Measurements from ENCODE around the gene ELAVL1. TPM values are rescaled to one million over a fixed set of nuclear protein-coding genes. Genes with fewer than 3 reads are reported as not detected.
A peak's percentile ranks its signal among the peaks of the same experiment; 100 is the strongest.
"Not testable (repeated sequence)": the region's sequence is repeated elsewhere in the genome, so short reads cannot be mapped to it uniquely, and the experiment has no call there.

Gene ELAVL1
- total and polyA plus RNA-seq, 10 donors = 13.5 to 66.7 (median 29.9) TPM

DNA sequence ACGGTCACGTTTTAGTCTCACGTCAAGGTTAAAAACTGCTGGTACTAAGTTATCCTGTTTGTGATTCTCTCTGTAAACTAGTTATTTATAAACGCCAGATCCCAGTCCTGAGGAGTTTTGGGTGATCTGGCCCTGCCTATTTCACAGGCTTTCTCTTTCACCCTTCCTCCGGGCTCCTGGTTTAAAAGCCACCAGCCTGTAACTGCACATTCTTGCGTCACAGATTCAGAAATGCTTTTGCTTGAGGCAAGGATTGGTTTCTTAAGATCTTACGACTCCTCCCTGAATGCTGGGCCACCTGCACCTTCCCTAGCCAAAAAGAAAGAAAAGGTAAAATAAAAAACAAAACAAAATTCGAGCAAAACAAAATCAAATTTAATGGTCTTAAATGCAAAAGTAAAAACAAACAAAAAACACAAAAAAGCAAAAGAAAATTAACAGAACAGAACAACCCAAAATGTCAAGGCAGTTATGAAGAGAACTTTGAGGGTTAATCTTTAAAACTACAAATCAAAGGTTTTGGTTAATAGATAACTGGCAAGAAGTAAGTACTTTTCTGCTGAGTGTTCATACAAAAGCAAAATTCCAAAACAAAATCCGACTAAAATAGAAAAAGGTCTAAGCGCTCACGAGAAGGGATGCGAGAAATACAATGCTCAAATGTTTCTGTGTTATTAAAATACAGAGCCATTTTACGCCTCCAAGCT is 43.4 kb downstream of the ELAVL1 start:
- WGBS, 5 donors = 84 to 93% (median 89%) methylated on average over 13 of the region's 13 CpGs
- no peaks in the 10 kb centered on the region for H3K9me3 ChIP-seq
- no peaks in the 10 kb centered on the region for H3K27me3 ChIP-seq (replicated peaks in 1 of 7)
- DNase-seq = no peak
- no peak overlapping the region for H3K4me3 ChIP-seq
- H3K4me1 ChIP-seq = peaks cover 0 to 7% (median 0%) of the 10 kb centered on the region in 6 donors
- intact Hi-C loops (cut with DNase I; ENCODE audit: low total_unique reads) = no loop called here
- H3K27ac ChIP-seq = no peak overlapping the region
- TF ChIP-seq POLR2AphosphoS5 (IDR thresholded peaks at IDR 0.05) = no peak
- no peak for TF ChIP-seq CTCF (IDR thresholded peaks at IDR 0.05 in 8 of 11, conservative IDR thresholded peaks at IDR 0.05 in 3 of 11)
- no peak for TF ChIP-seq POLR2A (IDR thresholded peaks at IDR 0.05)
- H3K36me3 ChIP-seq = peaks cover 5 to 92% (median 65%) of the 10 kb centered on the region in 6 donors

- H3K36me3 ChIP-seq = peaks cover 5 to 87% (median 55%) of the 10 kb centered on the region in 6 donors
- H3K4me3 ChIP-seq; H3K4me1 ChIP-seq; H3K27ac ChIP-seq; H3K9me3 ChIP-seq; intact Hi-C loops (cut with DNase I; ENCODE audit: low total_unique reads); H3K27me3 ChIP-seq (replicated peaks in 1 of 7); DNase-seq: not testable (repeated sequence)
- WGBS, 5 donors = 91 to 96% (median 93%) methylated on average over 4 of the region's 4 CpGs
Measured at GRCh38 chr19:7961082-7961481, 44.4 kb downstream of the ELAVL1 start.

DNA sequence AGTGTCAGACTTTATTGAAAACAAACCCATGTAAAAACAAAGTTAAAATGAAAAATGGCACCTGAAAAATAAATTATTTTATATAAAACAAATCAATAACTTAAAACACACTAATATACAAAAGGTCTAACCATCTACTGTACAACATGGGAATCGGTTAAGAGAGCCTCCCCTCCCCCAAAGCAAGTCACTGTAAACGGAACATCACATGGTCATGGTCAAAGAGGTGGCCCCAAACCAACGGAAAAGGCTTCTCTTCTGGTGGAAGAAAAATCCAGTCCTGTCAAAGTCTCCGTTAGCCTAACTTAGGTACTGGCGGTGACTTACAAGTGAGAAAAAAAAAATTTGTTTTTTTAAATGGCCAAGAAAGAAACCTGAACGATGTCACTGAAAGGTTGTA is 46.2 kb downstream of the ELAVL1 start:
- Histone ChIP-seq H3K27me3 (replicated peaks in 1 of 7) (no peaks in the 10 kb centered on the region), H3K4me3 (no peak overlapping the region), H3K27ac (no peak overlapping the region), H3K9me3 (no peaks in the 10 kb centered on the region), H3K36me3 (peaks cover 5 to 68% (median 37%) of the 10 kb centered on the region in 6 donors), H3K4me1 (no peaks in the 10 kb centered on the region)
- TF ChIP-seq POLR2A (IDR thresholded peaks at IDR 0.05) = no peak
- 30 to 39% (median 33%) methylated on average over 6 of the region's 6 CpGs for WGBS, 5 donors
- intact Hi-C loops (cut with DNase I; ENCODE audit: low total_unique reads) = no loop called here
- no peak for DNase-seq

DNA sequence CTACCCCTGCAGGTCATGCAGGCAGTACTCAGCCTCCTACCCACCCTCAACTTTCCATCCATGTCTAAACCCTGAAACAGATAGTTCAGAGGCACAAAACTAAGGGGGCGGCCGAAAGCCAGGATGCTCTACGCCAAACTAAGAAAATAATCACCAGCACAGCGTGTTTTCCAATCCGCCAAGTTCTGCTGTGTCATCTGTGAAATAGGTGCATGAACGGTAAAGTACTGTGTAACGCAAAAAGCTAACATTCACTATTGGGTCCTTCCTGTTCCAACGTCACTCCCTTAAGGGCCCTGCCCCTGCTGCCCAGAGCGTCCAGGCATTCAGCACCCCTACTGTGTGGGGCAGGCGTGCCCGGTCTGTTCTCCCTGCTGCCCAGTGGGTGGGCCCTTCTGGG is 49.7 kb downstream of the ELAVL1 start:
- WGBS, 5 donors = 82 to 93% (median 85%) methylated on average over 11 of the region's 11 CpGs
- Histone ChIP-seq H3K27me3 (replicated peaks in 1 of 7) (no peaks in the 10 kb centered on the region), H3K36me3 (peaks cover 0 to 33% (median 8%) of the 10 kb centered on the region in 6 donors), H3K4me3 (no peak overlapping the region), H3K9me3 (no peaks in the 10 kb centered on the region), H3K4me1 (peaks cover 0 to 16% (median 7%) of the 10 kb centered on the region in 6 donors), H3K27ac (no peak overlapping the region)
- intact Hi-C loops (cut with DNase I; ENCODE audit: low total_unique reads) = no loop called here
- no peak for DNase-seq
- TF ChIP-seq CTCF (IDR thresholded peaks at IDR 0.05 in 8 of 11, conservative IDR thresholded peaks at IDR 0.05 in 3 of 11) (no peak), POLR2AphosphoS5 (IDR thresholded peaks at IDR 0.05) (peak in 1 of 3 donors; percentile 46), POLR2A (IDR thresholded peaks at IDR 0.05) (no peak)

DNA sequence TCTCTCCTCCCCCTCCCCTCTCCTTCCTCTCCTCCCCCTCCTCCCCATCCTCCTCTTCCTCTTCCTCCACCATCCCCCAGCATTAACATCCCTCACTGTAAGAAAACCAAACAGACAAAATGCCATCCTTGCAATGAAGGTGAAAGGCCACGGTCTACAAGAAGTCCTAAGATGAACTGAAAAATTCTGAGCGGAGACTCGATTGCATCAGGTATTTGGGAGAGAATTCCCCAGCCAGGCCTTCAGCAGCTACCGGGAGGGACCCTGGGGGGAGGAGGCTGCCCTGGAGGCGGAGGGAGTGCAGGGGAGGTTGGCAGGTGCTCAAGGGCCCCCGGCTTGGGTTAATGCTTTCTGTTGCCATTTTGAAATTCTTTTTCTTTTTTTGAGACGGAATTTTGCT is 51.9 kb downstream of the ELAVL1 start:
- Histone ChIP-seq H3K36me3 (peaks cover 0 to 18% (median 3%) of the 10 kb centered on the region in 6 donors), H3K9me3 (no peaks in the 10 kb centered on the region), H3K27ac (no peak overlapping the region), H3K27me3 (replicated peaks in 1 of 7) (no peaks in the 10 kb centered on the region), H3K4me1 (peaks cover 0 to 16% (median 7%) of the 10 kb centered on the region in 6 donors), H3K4me3 (no peak overlapping the region)
- intact Hi-C loops (cut with DNase I; ENCODE audit: low total_unique reads) = no loop called here
- TF ChIP-seq CTCF (IDR thresholded peaks at IDR 0.05 in 8 of 11, conservative IDR thresholded peaks at IDR 0.05 in 3 of 11) (no peak), POLR2A (IDR thresholded peaks at IDR 0.05) (no peak), POLR2AphosphoS5 (IDR thresholded peaks at IDR 0.05) (no peak)
- no peak for DNase-seq
- 63 to 80% (median 75%) methylated on average over 7 of the region's 7 CpGs for WGBS, 5 donors
